NCI-H1694 (cell line): ENCODE results near the gene VGLL4.

Source experiments
- DNase-seq: peaks from one replicate; lab custom pipeline; 2025; lab: John Stamatoyannopoulos, UW

Gene VGLL4

GRCh38 chr3:11548721-11549131 lies 95.0 kb downstream of the VGLL4 start:
- no peak for DNase-seq

GRCh38 chr3:11547498-11547897 lies 96.2 kb downstream of the VGLL4 start:
- no peak for DNase-seq

GRCh38 chr3:11546657-11547302 lies 96.9 kb downstream of the VGLL4 start:
- no peak for DNase-seq

GRCh38 chr3:11545186-11545851 lies 98.4 kb downstream of the VGLL4 start:
- no peak for DNase-seq

GRCh38 chr3:11544412-11545181 lies 99.1 kb downstream of the VGLL4 start:
- no peak for DNase-seq

- no peak for DNase-seq
Measured at GRCh38 chr3:11543948-11544387, 99.7 kb downstream of the VGLL4 start.

GRCh38 chr3:11543141-11543947 lies 100.4 kb downstream of the VGLL4 start:
- DNase-seq, result no peak

GRCh38 chr3:11542551-11542950 lies 101.2 kb downstream of the VGLL4 start:
- no peak for DNase-seq

GRCh38 chr3:11541321-11542303 lies 102.1 kb downstream of the VGLL4 start:
- no peak for DNase-seq

GRCh38 chr3:11539677-11540076 lies 104.0 kb downstream of the VGLL4 start:
- no peak for DNase-seq

- no peak for DNase-seq
Measured at GRCh38 chr3:11539218-11539617, 104.5 kb downstream of the VGLL4 start.

GRCh38 chr3:11538581-11538980 lies 105.1 kb downstream of the VGLL4 start:
- no peak for DNase-seq

- DNase-seq, result no peak
Measured at GRCh38 chr3:11536936-11537612, 106.6 kb downstream of the VGLL4 start.

GRCh38 chr3:11536132-11536935 lies 107.4 kb downstream of the VGLL4 start:
- no peak for DNase-seq

- no peak for DNase-seq
Measured at GRCh38 chr3:11535243-11535960, 108.3 kb downstream of the VGLL4 start.

GRCh38 chr3:11534793-11535101 lies 109.0 kb downstream of the VGLL4 start:
- DNase-seq, result no peak

- no peak for DNase-seq
Measured at GRCh38 chr3:11534011-11534792, 109.5 kb downstream of the VGLL4 start.

- DNase-seq, result no peak
Measured at GRCh38 chr3:11532931-11533391, 110.8 kb downstream of the VGLL4 start.
